ENCODE measurements around the gene SNED1. TPM values are rescaled to one million over a fixed set of nuclear protein-coding genes. Genes with fewer than 3 reads are reported as not detected.
"Not testable (repeated sequence)": the region's sequence is repeated elsewhere in the genome, so short reads cannot be mapped to it uniquely, and the experiment has no call there.

Gene SNED1
- polyA plus RNA-seq, 1 donor from 2014 or later = 17.0 TPM

GRCh38 chr2:241095594-241096290 lies 97.3 kb downstream of the SNED1 start:
- Mint-ChIP-seq H3K4me1 (peaks cover 45 to 56% (median 51%) of the 10 kb centered on the region in 3 donors), H3K36me3 (peaks cover 6% of the 10 kb centered on the region), H3K9me3 (no peaks in the 10 kb centered on the region), H3K27me3 (no peaks in the 10 kb centered on the region), H3K27ac (peak overlapping the region; percentile 73 to 96 (median 89)), H3K4me3 (peak overlapping the region in 3 of 4 donors; percentile 16 to 67 (median 19))

DNA sequence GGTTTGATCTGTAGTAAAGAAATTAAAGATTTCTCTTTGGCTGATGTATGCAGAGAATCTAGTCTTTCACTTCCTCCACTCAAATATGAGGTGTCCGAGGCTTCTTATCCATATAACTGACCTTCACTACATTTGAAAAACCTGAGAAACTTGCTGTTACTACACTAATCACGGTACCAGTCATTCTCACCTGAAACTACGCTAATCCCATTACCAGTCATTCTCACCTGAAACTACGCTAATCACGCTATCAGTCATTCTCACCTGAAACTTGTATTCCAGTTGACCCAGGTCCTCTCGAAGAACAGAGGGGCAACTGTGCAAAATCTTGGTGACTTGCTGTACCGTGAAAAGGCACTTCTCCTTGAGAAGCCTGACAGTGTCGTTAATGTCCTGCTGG lies 98.6 kb downstream of the SNED1 start:
- Mint-ChIP-seq H3K9me3 (no peaks in the 10 kb centered on the region), H3K27ac (peak overlapping the region in 2 of 3 donors; percentile 77 to 96), H3K27me3 (no peaks in the 10 kb centered on the region), H3K4me1 (peaks cover 51 to 62% (median 52%) of the 10 kb centered on the region in 3 donors), H3K36me3 (peaks cover 6% of the 10 kb centered on the region), H3K4me3 (peak overlapping the region in 1 of 4 donors; percentile 38)

DNA sequence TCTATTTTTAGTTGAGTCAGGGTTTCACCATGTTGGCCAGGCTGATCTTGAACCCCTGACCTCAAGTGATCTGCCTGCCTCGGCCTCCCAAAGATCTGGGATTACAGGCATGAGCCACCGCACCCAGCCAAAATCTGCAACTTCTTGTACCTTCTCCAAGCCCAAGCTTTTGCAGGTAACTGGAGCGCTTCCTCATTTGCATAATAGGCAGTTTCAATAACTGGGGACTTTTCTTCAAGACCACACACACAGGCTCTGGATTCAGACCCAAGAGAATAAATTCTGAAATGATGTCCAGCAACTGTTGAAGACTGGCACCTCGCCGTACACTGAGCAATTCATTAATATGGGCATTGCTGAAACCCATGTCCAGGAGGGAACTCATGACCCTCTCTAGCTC lies 100.8 kb downstream of the SNED1 start:
- H3K9me3 Mint-ChIP-seq = no peaks in the 10 kb centered on the region
- H3K4me3 Mint-ChIP-seq = peak overlapping the region; percentile 77 to 99 (median 93)
- peaks cover 58 to 71% (median 59%) of the 10 kb centered on the region in 3 donors for H3K4me1 Mint-ChIP-seq
- no peaks in the 10 kb centered on the region for H3K27me3 Mint-ChIP-seq
- peak overlapping the region in 2 of 3 donors; percentile 94 to 96 for H3K27ac Mint-ChIP-seq
- H3K36me3 Mint-ChIP-seq = peaks cover 6% of the 10 kb centered on the region

- H3K27me3 Mint-ChIP-seq = no peaks in the 10 kb centered on the region
- peak within 1 kb of the TSS; percentile 95 to 99 (median 96) for H3K4me3 Mint-ChIP-seq
- H3K9me3 Mint-ChIP-seq = no peaks in the 10 kb centered on the region
- H3K27ac Mint-ChIP-seq = peak within 1 kb of the TSS; percentile 94 to 98 (median 97)
- peaks cover 6% of the 10 kb centered on the region for H3K36me3 Mint-ChIP-seq
- peaks cover 40 to 50% (median 42%) of the 10 kb centered on the region in 3 donors for H3K4me1 Mint-ChIP-seq
Measured at GRCh38 chr2:241102239-241102803, 103.9 kb downstream of the SNED1 start, which contains the start of gene MTERF4. Gene MTERF4 (minus strand): TSS chr2:241102287. CDS start chr2:241102273, 14 bp downstream.

- H3K4me1 Mint-ChIP-seq = peaks cover 34 to 43% (median 36%) of the 10 kb centered on the region in 3 donors
- no peaks in the 10 kb centered on the region for H3K9me3 Mint-ChIP-seq
- H3K27me3 Mint-ChIP-seq = no peaks in the 10 kb centered on the region
- peak overlapping the region; percentile 95 to 99 (median 96) for H3K4me3 Mint-ChIP-seq
- peak overlapping the region; percentile 94 to 98 (median 97) for H3K27ac Mint-ChIP-seq
- peaks cover 6% of the 10 kb centered on the region for H3K36me3 Mint-ChIP-seq
Measured at GRCh38 chr2:241103176-241103595, 104.8 kb downstream of the SNED1 start.

DNA sequence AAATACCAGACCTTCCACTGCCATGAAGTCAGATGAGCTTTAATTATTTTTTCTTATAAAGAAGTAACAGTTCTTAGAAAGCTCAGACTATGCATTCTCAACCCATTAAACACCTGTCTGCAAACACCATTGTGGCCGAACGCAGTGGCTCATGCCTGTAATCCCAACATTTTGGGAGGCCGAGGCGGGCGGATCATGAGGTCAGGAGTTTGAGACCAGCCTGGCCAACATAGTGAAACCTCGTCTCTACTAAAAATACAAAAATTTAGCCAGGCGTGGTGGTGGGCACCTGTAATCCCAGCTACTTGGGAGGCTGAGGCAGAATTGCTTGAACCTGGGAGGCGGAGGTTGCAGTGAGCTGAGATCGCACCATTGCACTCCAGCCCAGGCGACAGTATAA lies 106.2 kb downstream of the SNED1 start:
- not testable (repeated sequence) for H3K27ac Mint-ChIP-seq, H3K27me3 Mint-ChIP-seq
- peak overlapping the region in 1 of 4 donors; percentile 35 for H3K4me3 Mint-ChIP-seq

GRCh38 chr2:241105641-241106040 lies 107.2 kb downstream of the SNED1 start:
- Mint-ChIP-seq H3K27ac (peak overlapping the region in 2 of 3 donors; percentile 59 to 67), H3K4me3 (peak overlapping the region in 1 of 4 donors; percentile 34), H3K4me1 (peaks cover 33 to 35% (median 34%) of the 10 kb centered on the region in 3 donors), H3K27me3 (no peaks in the 10 kb centered on the region), H3K9me3 (peaks cover 0 to 1% (median 0%) of the 10 kb centered on the region in 3 donors), H3K36me3 (peaks cover 2% of the 10 kb centered on the region)

More for the DNA sequence above, 106.2 kb downstream of the SNED1 start:
- H3K9me3 Mint-ChIP-seq, H3K36me3 Mint-ChIP-seq: not testable (repeated sequence)
- peaks cover 30 to 34% (median 34%) of the 10 kb centered on the region in 3 donors for H3K4me1 Mint-ChIP-seq

DNA sequence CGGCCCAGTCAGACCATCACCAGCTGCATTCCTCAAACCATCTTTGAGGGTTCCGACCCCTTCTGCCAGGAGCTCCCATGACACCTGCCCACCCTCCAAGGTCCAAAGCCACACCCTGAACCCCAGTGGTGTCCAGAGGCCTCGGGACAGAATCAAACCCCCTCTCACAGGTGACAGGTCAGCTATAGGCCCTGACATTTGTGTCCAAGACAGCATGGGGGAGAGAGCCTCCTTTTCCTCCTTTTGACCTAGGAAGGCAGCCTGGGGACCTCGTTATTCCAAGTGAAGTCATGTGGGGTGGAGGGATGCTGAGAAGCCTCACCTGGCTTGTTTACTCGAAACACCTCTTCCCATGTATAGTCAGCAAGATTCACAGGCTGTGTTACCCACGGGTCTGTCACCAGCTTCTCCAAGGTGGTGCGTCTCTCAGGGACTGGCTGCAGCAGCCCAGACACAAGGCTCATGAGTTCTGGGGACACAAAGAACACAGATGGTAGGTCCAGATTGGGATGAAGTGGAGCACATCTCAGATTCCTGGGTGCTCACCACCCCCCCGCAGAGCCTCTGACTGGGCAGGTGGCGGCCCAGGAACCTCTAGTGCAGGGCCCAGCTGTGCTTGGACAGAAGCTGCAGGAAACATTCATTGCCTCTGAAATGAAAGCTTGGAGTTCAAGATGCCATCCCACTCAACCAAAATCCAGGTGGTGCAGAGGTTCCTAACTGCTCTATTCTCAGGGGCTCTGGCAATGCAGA lies 108.8 kb downstream of the SNED1 start:
- H3K27ac Mint-ChIP-seq = peak overlapping the region; percentile 57 to 94 (median 65)
- peaks cover 0 to 1% (median 0%) of the 10 kb centered on the region in 3 donors for H3K9me3 Mint-ChIP-seq
- H3K36me3 Mint-ChIP-seq = peaks cover 2% of the 10 kb centered on the region
- peaks cover 38 to 46% (median 40%) of the 10 kb centered on the region in 3 donors for H3K4me1 Mint-ChIP-seq
- H3K4me3 Mint-ChIP-seq = peak overlapping the region in 2 of 4 donors; percentile 34 to 89
- H3K27me3 Mint-ChIP-seq = no peaks in the 10 kb centered on the region

DNA sequence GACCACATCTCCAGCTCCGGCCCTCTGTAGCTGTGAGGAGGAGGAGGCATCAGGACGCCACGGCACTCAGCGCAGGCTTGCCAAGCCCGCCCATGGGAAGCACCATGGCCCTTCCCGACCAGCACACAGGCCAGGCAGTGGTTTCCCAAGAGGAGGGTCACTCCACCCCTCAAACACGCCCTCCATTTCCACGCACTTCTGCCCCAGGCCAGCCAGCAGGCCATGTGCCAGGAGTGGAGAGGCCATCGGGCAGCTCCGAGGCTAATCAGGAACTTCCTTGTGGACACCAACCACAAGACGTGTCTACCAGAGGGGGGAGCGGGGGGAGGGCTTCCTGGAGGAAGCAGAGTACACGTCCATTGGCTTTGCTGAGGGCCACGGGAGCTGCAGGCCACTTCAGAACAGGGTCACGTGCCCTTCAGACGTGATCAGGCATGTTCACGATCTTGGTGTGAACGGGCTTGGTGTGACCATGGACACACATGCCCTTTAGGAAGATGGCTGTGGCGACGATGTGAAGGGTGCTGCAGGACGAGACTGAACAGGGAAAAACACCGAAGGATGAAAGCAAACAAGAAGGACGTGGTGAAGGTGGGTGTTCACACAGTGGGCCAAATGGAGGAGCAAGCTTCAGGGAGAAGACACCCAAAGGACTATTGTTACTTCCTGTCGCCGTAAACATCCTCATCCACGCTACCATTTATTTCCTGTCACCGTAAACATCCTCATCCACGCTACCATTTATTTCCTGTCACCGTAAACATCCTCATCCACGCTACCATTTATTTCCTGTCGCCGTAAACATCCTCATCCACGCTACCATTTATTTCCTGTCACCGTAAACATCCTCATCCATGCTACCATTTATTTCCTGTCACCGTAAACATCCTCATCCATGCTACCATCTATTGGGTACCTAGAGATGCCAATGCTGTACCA lies 110.1 kb downstream of the SNED1 start:
- peaks cover 2% of the 10 kb centered on the region for H3K36me3 Mint-ChIP-seq
- H3K4me3 Mint-ChIP-seq = peak overlapping the region; percentile 34 to 89 (median 76)
- H3K27me3 Mint-ChIP-seq = no peaks in the 10 kb centered on the region
- peaks cover 0 to 1% (median 0%) of the 10 kb centered on the region in 3 donors for H3K9me3 Mint-ChIP-seq
- peak overlapping the region; percentile 88 to 96 (median 92) for H3K27ac Mint-ChIP-seq
- peaks cover 33 to 49% (median 43%) of the 10 kb centered on the region in 3 donors for H3K4me1 Mint-ChIP-seq

GRCh38 chr2:241109210-241110088 lies 111.0 kb downstream of the SNED1 start:
- Mint-ChIP-seq H3K4me3 (peak overlapping the region; percentile 60 to 89 (median 80)), H3K4me1 (peaks cover 33 to 49% (median 43%) of the 10 kb centered on the region in 3 donors)

DNA sequence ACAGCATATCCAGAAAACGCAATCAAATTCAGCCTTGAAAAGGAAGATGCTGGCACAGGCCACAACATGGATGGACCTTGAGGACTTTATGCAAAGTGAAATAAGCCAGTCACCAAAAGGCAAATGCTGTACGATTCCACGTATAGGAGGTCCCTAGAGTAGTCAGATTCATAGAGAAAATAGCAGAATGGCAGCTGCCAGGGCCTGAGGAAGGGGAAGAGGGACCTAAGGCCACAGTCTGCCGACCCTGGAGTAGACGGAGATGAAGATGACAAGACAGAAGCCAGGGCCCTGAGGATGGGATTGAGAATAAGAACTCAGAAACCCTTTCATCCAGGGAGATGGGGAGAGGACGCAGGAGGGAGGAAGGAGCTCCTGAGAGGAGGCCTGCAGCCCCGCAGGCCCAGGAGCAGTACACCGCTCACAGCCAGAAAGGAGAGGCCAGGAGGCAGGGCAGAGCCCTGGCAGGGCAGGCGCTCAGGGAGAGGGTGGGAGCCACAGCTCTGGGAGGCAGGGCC lies 111.7 kb downstream of the SNED1 start:
- peak overlapping the region; percentile 88 to 99 (median 92) for H3K27ac Mint-ChIP-seq
- H3K4me1 Mint-ChIP-seq = peaks cover 33 to 49% (median 46%) of the 10 kb centered on the region in 3 donors
- H3K27me3 Mint-ChIP-seq = no peaks in the 10 kb centered on the region
- H3K36me3 Mint-ChIP-seq = peaks cover 6% of the 10 kb centered on the region
- H3K4me3 Mint-ChIP-seq = peak overlapping the region; percentile 55 to 89 (median 76)
- H3K9me3 Mint-ChIP-seq = peaks cover 0 to 1% (median 0%) of the 10 kb centered on the region in 3 donors

More at GRCh38 chr2:241109210-241110088, 111.0 kb downstream of the SNED1 start:
- peaks cover 0 to 1% (median 0%) of the 10 kb centered on the region in 3 donors for H3K9me3 Mint-ChIP-seq
- H3K27ac Mint-ChIP-seq = peak overlapping the region; percentile 88 to 99 (median 92)
- H3K27me3 Mint-ChIP-seq = no peaks in the 10 kb centered on the region
- peaks cover 2% of the 10 kb centered on the region for H3K36me3 Mint-ChIP-seq

- Mint-ChIP-seq H3K27ac (peak overlapping the region; percentile 88 to 99 (median 92)), H3K4me3 (peak overlapping the region; percentile 67 to 89 (median 79)), H3K27me3 (no peaks in the 10 kb centered on the region), H3K36me3 (peaks cover 6% of the 10 kb centered on the region), H3K9me3 (peaks cover 0 to 1% (median 0%) of the 10 kb centered on the region in 3 donors), H3K4me1 (peaks cover 33 to 50% (median 46%) of the 10 kb centered on the region in 3 donors)
Measured at GRCh38 chr2:241110607-241111439, 112.4 kb downstream of the SNED1 start.

Data from IgD-negative memory B cell (primary cell).